GM18505 (cell line): Measurements from ENCODE around the gene CAMSAP2.
"Not testable (repeated sequence)": the region's sequence is repeated elsewhere in the genome, so short reads cannot be mapped to it uniquely, and the experiment has no call there.

Experiments
- ATAC-seq: cut with Tn5 transposase; IDR thresholded peaks from one replicate; pipeline ENCODE4 v1.9.1; 2021; ENCODE audit not compliant: unreplicated experiment
- POLR2A ChIP-seq: IDR thresholded peaks from 4 replicates; pipeline ENCODE4 v1.6.1; 2011; ENCODE audit warnings: borderline replicate concordance; ENCODE audit not compliant: insufficient read depth, insufficient read length; ENCODE audit errors: extremely low read depth

Gene CAMSAP2

DNA sequence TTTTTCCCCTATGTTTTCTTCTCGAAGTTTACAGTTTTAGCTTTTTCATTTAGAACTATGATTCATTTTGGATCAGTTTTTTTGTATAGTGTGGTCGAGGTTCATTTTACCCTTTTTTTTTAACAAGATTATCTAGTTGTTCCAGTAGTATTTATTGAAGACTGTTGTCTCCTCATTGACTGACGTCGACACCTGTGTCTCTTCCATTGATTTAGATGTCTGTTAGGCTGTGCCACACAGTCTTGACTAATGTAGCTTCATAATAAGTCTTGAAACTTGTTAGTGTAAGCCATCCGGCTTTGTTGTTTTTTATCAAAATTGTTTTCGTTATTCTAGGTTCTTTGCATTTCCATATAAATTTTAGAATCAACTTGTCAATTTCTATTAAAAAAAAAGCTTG is 45.2 kb downstream of the CAMSAP2 start:
- ATAC-seq: no peak
- no peak for TF ChIP-seq POLR2A

- no peak for TF ChIP-seq POLR2A
- no peak for ATAC-seq
Observed at GRCh38 chr1:200784576-200784975, 45.9 kb downstream of the CAMSAP2 start.

DNA sequence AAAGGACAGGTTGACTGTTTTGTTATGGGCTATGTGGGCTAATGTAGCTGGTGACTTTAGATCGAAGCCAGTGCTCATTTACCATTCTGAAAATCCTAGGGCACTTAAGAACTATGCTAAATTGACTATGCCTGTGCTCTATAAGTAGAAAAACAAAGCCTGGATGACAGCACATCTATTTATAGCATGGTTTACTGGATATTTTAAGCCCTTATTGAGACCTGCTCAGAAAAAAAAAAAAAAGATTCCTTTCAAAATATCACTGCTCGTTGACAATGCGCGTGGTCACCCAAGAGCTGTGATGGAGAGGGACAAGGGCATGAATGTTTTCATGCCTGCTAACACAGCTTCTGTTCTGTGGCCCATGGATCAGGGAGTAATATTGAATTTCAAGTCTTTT is 48.1 kb downstream of the CAMSAP2 start:
- ATAC-seq: no peak
- TF ChIP-seq POLR2A: no peak

DNA sequence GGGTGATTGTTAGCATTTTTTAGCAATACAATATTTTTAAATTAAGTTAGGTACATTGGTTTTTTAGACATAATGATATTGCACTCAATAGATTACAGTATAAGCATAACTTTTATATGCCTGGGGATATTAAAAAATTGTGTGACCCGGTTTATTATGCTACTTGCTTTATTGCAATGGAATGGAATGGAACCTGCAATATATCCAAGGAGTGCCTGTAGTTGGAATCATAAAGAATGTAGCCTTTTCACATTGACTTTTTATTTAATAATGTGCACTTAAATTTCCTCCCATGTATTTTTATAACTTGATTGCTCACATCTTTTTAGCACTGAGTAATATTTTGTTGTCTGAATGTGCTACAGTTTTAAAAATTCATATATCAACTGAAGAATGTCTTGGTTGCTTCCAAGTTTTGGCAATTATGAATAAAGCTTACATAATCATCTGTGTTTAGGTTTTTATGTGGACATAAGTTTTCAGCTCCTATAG is 49.2 kb downstream of the CAMSAP2 start:
- no peak for TF ChIP-seq POLR2A
- no peak for ATAC-seq

DNA sequence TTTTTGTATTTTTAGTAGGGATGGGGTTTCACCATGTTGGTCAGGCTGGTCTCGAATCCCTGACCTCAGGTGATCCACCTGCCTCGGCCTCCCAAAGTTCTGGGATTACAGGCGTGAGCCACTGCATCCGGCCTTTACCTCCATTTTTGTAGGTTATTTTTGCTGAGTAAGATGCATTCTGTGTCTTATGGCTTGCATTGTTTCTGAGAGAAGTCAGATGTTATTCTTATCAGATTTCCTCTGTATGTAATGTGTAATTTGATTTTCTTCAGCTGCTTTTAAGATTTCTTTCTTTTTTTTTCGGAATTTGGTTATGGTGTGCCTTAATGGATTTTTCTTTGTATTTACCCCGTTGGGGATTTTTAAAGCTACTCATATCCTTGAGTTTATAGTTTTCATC is 52.3 kb downstream of the CAMSAP2 start:
- ATAC-seq: not testable (repeated sequence)

- ATAC-seq: no peak
- no peak for TF ChIP-seq POLR2A
Observed at GRCh38 chr1:200793677-200794076, 55.0 kb downstream of the CAMSAP2 start.

DNA sequence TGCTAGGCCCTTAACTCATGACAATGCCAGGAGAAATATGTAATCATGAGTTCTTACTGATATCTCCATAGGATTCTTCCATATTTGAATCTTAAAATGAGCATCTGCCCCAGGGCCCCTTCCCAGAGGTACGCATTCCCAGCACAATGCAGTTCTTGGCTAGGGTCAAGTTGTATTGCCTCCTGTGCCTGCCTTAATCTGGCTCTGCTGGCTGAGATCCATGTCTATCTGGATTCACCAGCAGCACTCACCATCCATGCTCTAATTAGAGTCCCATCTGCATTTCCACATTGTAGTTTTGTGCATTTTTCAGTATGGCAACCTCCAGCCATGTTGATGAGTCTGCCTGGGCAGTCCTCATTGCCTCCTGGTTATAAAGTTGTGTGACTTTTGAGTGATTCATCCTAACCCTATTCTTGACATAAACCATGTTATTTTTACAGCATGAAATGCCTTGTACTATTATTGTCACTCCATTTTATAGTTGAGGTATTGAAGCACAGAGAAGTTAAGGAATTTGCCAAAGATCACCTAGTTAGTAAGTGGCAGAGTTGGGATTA is 55.9 kb downstream of the CAMSAP2 start:
- no peak for TF ChIP-seq POLR2A
- no peak for ATAC-seq

GRCh38 chr1:200795156-200795555 is 56.5 kb downstream of the CAMSAP2 start:
- ATAC-seq: no peak
- TF ChIP-seq POLR2A: no peak

DNA sequence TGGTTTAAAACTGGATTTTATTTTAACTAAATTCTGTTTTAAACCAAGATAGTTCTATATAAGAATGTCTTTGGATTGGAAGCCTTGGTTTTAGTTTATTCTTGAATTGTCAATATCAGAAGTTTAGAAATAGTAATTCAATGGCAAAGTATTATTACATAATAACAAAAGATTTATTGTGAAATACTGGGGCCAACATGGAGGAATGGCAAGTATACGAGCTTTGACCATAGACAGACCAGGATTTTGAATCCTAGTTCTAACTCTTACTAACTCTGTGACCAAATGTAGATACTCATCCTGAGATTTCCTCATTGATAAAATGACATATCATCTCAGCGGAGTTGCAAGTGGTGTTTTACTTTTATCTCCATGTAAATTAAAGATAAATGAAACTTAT is 63.3 kb downstream of the CAMSAP2 start:
- ATAC-seq: no peak
- TF ChIP-seq POLR2A: no peak

DNA sequence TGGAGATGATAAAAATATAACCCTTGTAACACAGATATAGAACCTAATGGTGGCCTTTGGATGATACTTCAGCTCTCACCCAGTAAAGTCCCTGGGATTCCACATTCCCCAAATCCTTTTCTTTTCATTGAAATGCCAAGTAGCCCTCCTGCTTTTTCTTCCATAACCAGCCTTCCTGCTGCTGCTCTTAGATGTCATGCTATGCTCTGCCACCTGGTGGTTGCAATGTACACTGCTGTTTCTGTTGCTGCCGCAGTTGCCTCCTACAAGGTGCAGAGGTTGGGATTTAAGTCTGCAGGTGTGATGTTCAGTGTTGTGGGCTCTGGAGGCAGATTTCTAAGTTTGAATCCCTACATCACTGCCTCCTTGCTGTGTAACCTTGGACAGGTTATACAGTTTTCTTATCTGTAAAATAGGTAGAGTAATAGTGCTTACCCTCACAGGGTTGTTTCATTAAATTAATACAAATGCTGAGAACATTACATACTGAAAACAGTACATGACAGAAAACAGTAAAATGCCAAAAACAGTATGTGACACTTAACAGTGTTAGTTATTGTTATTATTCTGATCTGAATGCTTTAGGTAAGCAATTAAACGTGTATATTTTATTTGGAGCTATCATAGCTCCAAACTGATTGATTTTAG is 64.3 kb downstream of the CAMSAP2 start:
- TF ChIP-seq POLR2A: no peak
- no peak for ATAC-seq

DNA sequence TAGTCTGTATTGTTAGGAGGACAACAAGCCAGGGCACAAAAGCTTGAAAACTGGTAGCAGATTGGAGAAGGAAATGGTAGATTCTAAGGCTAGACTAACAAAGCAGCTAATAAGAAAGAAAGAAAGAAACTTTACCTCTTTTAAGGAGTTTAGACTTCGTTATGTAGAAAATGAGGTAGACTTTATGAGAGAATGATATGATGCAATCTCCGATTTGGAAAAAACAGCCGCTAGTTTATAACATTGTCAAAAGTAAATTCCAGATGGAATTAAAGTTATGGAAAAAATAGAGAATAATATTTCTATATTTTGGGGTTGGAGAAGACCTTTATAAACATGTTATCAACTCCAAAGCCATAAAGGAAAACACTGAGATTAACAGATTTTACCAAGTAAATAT is 67.0 kb downstream of the CAMSAP2 start:
- no peak for ATAC-seq
- no peak for TF ChIP-seq POLR2A

GRCh38 chr1:200808846-200809245 is 70.2 kb downstream of the CAMSAP2 start:
- no peak for TF ChIP-seq POLR2A
- no peak for ATAC-seq

DNA sequence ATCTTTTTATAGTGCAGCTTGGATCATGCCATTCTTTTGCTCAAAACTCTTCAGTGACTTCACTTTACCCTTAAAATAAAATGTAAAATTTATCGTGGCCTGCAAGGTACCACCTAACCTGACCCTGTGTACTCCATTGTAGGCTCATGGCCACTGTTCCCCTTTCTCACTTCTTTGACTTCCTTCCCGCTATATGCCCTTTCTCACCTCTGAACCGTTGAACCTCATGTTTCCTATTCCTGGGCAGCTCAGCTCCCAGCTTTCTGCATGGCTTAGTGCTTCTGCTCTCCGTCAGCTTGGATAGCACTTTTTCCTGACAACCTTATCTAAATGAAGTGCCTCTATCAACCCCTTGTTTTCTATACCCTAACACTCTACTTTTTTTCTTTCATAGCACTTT is 73.0 kb downstream of the CAMSAP2 start:
- no peak for ATAC-seq
- TF ChIP-seq POLR2A: no peak

DNA sequence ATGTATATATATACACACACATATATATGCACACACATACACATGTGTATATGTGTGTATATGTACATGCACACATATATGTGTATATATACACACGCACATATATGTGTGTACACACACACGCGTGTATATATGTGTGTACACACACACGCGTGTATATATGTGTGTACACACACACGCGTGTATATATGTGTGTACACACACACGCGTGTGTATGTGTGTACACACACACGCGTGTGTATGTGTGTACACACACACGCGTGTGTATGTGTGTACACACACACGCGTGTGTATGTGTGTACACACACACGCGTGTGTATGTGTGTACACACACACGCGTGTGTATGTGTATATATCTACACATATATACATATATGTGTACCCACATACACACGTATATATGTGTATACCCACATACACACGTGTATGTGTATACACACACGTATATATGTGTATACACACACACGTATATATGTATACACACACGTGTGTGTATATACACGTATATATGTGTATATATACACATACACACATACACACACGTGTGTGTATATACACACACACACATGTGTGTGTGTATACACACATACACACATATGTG is 78.0 kb downstream of the CAMSAP2 start:
- ATAC-seq: not testable (repeated sequence)
